ENCODE data around the gene SLC7A4.

SLC7A4 gene

DNA sequence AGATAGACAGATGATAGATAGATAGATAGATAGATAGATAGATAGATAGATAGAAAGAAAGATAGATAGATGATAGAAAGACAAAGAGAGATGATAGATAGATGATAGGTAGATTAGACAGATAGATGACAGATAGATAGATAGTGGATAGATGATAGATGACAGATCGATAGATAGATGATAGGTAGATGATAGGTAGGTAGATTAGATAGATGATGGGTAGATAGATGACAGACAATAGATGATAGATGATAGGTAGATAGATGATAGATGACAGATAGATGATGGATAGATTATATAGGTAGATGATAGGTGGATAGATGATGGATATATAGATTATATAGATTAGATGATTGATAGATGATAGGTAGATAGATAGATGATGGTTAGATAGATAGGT lies 46.0 kb downstream of the SLC7A4 start:
- no peak for DNase-seq (ENCODE audit: low read depth)

DNA sequence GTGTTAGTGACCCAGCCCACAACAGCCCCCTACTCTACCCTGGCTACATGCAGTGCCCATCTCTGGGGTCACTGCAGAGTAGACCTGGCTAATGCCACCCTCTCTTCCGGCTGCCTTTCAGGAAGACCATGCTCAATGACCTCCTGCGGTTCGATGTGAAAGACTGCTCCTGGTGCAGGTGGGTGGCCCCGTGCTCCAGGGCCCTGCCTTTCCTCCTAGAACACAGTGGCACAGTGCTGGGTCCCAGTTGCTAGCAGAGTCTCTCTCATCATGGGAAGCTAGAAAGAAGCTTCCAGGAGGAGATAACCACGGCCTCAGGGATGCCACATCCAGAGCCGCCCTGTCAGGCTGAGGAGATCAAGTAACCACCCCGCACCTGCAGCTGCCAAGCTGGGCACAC lies 46.6 kb downstream of the SLC7A4 start:
- no peak for DNase-seq (ENCODE audit: low read depth)

- no peak for DNase-seq (ENCODE audit: low read depth)
Measured at GRCh38 chr22:20983081-20983771, 49.1 kb downstream of the SLC7A4 start.

- no peak for DNase-seq (ENCODE audit: low read depth)
Measured at GRCh38 chr22:20982563-20982882, 49.8 kb downstream of the SLC7A4 start.

DNA sequence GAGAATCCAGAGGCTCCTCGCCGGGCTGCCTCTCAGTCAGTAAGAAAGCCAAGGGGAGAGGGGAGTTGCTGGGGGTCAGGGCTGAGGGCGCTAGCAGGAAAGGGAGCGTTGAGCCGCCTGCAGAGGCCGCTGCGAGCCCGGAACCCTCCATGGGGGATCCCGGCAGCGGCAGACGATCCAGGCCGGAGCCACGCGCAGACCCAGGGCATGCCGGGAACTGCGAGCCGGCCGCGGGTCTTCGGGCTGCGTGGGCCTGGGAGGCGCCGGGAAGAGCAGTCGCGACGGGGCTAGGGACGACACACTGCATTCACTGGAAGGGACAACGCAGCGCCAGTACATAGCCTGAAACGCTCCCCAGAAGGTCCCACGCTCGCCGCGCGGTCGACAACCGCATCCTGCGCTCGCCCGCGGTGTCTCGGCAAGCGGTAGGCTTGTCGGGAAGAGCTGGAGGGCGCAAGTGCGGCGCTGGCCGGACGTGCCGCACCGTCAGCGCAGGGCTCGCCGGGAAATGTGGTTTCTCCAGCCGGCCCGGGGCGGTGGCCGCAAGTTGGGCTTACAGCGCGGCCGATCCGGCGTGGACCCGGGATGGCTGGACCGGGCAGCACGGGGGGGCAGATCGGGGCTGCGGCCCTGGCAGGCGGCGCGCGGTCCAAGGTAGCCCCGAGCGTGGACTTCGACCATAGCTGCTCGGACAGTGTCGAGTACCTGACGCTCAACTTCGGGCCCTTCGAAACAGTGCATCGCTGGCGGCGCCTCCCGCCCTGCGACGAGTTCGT lies 50.4 kb downstream of the SLC7A4 start, which contains the start of gene LZTR1:
TSS of gene LZTR1 (plus strand) at position 511 of the 776 bp plus-strand sequence. CDS start at position 586, 75 bp downstream.
- DNase-seq (ENCODE audit: low read depth), result no peak

GRCh38 chr22:20980938-20981722 lies 51.2 kb downstream of the SLC7A4 start:
- no peak for DNase-seq (ENCODE audit: low read depth)

GRCh38 chr22:20980523-20980922 lies 51.8 kb downstream of the SLC7A4 start:
- DNase-seq (ENCODE audit: low read depth), result no peak

- DNase-seq (ENCODE audit: low read depth), result no peak
Measured at GRCh38 chr22:20979940-20980453, 52.4 kb downstream of the SLC7A4 start.

GRCh38 chr22:20979243-20979809 lies 53.0 kb downstream of the SLC7A4 start:
- DNase-seq (ENCODE audit: low read depth), result no peak
